GM13977 (cell line): ENCODE data around the gene SLC33A1.

Experiments used
- DNase-seq: peaks from one replicate; pipeline ENCODE4 v3.0.0; 2012; ENCODE audit warnings: low spot score
- CTCF ChIP-seq: IDR thresholded peaks from 2 replicates; pipeline ENCODE4 v1.5.1; 2012; ENCODE audit warnings: mild to moderate bottlenecking, control low read depth; ENCODE audit not compliant: insufficient read depth; ENCODE audit errors: extremely low read depth, missing control alignments
- in situ Hi-C: fragments of 300-500 bp; cut with MboI; formaldehyde crosslinking; loops from one replicate; pipeline ENCODE4 v1.12.0; 2022; ENCODE audit warnings: low sequenced_read_pairs, low pct_unique_long_range_greater_than_20kb, mixed read lengths, inconsistent platforms; ENCODE audit not compliant: unreplicated experiment

The SLC33A1 gene

GRCh38 chr3:155791190-155791589 is 63.0 kb downstream of the SLC33A1 start:
- DNase-seq: no peak
- TF ChIP-seq CTCF: no peak
- in situ Hi-C loops: no loop called here

DNA sequence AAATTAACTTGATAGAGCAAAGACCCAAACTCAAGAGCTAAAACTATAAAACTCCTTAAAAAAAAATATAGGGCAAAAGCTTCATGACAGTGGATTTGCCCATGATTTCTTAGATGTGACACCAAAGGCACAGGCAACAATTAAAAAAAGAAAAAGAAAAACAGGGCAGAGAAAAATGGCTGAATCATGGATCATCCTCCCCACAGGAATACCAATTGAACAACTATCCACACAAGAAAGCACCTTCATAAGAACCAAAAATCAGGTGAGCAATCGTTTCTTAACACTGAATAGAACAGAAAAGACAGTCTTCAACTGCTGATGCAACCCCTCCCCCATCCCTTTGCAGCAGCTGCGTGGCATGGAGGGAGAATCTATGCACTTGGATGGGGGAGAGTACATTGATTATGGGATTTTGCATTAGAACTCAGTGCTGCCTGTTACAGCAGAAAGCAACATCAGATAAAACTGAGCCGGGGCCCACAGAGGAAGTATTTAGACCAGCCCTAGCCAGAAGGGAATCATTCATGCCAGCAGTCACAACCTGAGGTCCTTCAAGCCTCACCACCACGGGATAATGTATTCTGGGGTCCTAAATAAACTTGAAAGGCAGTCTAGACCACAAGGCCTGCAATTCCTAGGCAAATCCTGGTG is 63.8 kb downstream of the SLC33A1 start:
- no peak for TF ChIP-seq CTCF
- in situ Hi-C loops: no loop called here
- no peak for DNase-seq

DNA sequence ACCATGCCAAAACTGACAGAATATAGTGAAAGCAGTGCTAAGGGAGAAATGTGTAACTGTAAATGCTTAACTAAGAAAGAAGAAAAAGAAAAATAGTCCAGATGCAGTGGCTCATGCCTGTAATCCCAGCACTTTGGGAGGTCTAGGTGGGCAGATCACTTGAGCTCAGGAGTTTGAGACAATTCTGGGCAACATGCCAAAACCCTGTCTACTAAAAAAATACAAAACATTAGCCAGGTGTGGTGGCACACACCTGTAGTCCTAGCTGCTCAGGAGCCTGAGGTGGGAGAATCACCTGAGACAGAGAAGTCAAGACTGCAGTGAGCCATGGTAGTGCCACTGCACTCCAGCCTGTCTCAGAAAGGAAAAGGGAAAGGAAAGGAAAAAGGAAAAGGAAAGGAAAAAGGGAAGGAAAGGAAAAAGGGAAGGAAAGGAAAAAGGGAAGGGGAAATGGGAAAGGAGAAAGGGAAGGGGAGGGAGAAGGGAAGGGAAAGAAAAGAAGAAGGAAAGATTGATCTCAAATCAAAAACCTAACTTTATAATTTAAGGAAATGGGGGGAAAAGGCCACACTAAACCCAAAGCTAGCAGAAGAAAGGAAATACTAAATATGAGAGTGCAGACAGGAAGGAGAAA is 68.4 kb downstream of the SLC33A1 start:
- in situ Hi-C loops: no loop called here
- TF ChIP-seq CTCF: no peak
- no peak for DNase-seq

DNA sequence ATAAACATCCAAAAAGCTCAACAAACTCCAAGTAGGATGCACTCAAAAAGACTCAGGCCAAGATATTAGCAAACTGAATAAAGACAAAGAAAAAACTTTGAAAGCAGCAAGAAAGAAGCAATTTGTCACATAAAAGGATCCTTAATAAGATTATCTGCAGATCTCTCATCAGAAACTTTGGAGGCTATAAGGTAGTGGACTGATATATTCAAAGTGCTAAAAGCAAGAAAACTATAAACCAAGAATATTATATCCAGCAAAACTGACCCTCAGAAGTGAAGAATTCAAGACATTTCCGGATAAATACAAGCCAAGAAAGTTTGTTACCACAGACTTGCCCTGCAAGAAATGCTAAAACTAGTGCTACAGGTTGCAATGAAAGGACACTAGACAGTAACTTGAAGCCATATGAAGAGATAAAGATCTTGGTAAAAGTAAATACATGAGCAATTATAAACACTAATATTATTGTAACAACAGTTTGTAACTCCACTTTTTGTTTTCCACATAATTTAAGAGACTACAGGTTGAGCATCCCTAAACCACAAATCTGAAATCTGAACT is 71.8 kb downstream of the SLC33A1 start:
- no peak for TF ChIP-seq CTCF
- no peak for DNase-seq
- in situ Hi-C loops: no loop called here

DNA sequence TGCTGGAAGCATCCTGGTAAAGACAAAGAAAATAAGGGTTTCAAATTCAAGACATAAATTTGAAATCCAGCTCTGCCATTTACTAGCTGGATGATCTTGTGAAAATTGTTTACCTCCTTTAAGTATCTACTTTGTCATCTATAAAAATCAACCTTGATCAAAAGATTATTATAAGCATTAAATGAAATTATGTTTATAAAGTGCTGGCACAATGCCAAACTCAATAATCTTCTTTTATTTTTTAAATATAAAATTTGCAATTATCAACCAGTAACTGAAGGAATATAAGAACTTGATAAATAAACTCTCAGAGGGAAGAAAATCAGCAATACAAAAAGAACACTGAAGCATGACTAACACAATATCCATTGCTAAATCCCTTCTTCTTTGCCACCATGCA is 73.9 kb downstream of the SLC33A1 start:
- TF ChIP-seq CTCF: no peak

DNA sequence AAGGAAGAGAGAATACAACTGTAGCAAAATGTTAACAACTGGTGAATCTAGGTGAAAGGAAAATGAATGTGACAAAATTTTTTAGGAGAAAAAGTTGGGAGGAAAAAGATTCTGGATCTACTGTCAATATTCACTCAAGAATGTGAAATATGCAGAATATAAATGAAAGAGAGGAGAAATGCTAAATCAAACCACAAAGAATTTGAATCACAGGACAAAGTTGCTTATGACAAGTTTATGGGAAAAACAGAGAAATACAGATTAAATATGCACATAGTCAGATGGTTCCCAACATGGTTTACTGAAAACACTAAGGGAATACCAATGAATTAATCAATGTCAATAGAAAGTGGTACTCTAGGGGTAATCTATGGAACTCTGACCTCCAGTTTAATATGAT is 75.8 kb downstream of the SLC33A1 start:
- DNase-seq: no peak
- in situ Hi-C loops: no loop called here
- TF ChIP-seq CTCF: no peak

More for the DNA sequence above, 73.9 kb downstream of the SLC33A1 start:
- in situ Hi-C loops: no loop called here
- DNase-seq: no peak
